HepG2 (cell line): Measurements from ENCODE around the gene INO80C. TPM values are rescaled to one million over a fixed set of nuclear protein-coding genes. Genes with fewer than 3 reads are reported as not detected.

Source experiments
- ARID2 ChIP-seq: sonication (generic); formaldehyde crosslinking; IDR thresholded peaks from 2 replicates; pipeline ENCODE4 v1.8.1; 2022; ENCODE audit warnings: mild to moderate bottlenecking, missing genetic modification reagents, borderline replicate concordance
- CREB3 ChIP-seq: sonication (generic); formaldehyde crosslinking; IDR thresholded peaks from 2 replicates; pipeline ENCODE4 v1.5.0; 2020; ENCODE audit warnings: missing genetic modification reagents
- ESRRA ChIP-seq: sonication (generic); formaldehyde crosslinking; IDR thresholded peaks from 2 replicates; pipeline ENCODE4 v1.5.1; 2020; ENCODE audit warnings: mild to moderate bottlenecking, low read depth, missing genetic modification reagents
- FOXP1 ChIP-seq, 2 experiments: fragments of 450-650 bp in 1 of 2; IDR thresholded peaks; 2 replicates each; pipeline ENCODE4 v1.6.1; 2017 to 2018; ENCODE audit warnings: antibody characterized with exemption in 1 of 2
- KLF11 ChIP-seq: IDR thresholded peaks from 2 replicates; pipeline ENCODE4 v1.6.1; 2016; ENCODE audit warnings: missing compliant biosample characterization
- NCOA1 ChIP-seq: sonication (generic); formaldehyde crosslinking; IDR thresholded peaks from 2 replicates; pipeline ENCODE4 v1.9.0; 2021; ENCODE audit warnings: missing genetic modification reagents
- NFYB ChIP-seq: sonication (generic); formaldehyde crosslinking; IDR thresholded peaks from 2 replicates; pipeline ENCODE4 v1.4.0; 2020; ENCODE audit warnings: missing genetic modification reagents
- RFX3 ChIP-seq: IDR thresholded peaks from 2 replicates; pipeline ENCODE4 v1.6.1; 2016; ENCODE audit warnings: missing biosample characterization, missing genetic modification reagents
- STAT6 ChIP-seq: sonication (generic); formaldehyde crosslinking; IDR thresholded peaks from 2 replicates; pipeline ENCODE4 v1.4.0; 2020; ENCODE audit warnings: missing genetic modification reagents, mild to moderate bottlenecking, borderline replicate concordance
- TEAD2 ChIP-seq: sonication (generic); formaldehyde crosslinking; IDR thresholded peaks from 2 replicates; pipeline ENCODE4 v1.9.0; 2021; ENCODE audit warnings: missing genetic modification reagents
- THYN1 ChIP-seq: sonication (generic); formaldehyde crosslinking; IDR thresholded peaks from 2 replicates; pipeline ENCODE4 v1.8.1; 2023; ENCODE audit warnings: low read depth, mild to moderate bottlenecking, moderate library complexity, missing genetic modification reagents, borderline replicate concordance
- ZBTB46 ChIP-seq: sonication (generic); formaldehyde crosslinking; IDR thresholded peaks from 2 replicates; pipeline ENCODE4 v1.4.0; 2020; ENCODE audit warnings: mild to moderate bottlenecking, missing genetic modification reagents, borderline replicate concordance
- ZKSCAN1 ChIP-seq: fragments of 150-350 bp; IDR thresholded peaks from 2 replicates; pipeline ENCODE4 v1.6.1; 2014; ENCODE audit warnings: low read length
- ZNF276 ChIP-seq: sonication (generic); formaldehyde crosslinking; IDR thresholded peaks from 2 replicates; pipeline ENCODE4 v1.4.0; 2020; ENCODE audit warnings: mild to moderate bottlenecking, low read depth, missing genetic modification reagents
- ZNF576 ChIP-seq: sonication (generic); formaldehyde crosslinking; IDR thresholded peaks from 2 replicates; pipeline ENCODE4 v1.4.0; 2020; ENCODE audit warnings: mild to moderate bottlenecking, missing genetic modification reagents
- ZNF598 ChIP-seq: sonication (generic); formaldehyde crosslinking; IDR thresholded peaks from 2 replicates; pipeline ENCODE4 v1.5.1; 2020; ENCODE audit warnings: mild to moderate bottlenecking, missing genetic modification reagents, borderline replicate concordance
- ZNF619 ChIP-seq: sonication (generic); formaldehyde crosslinking; IDR thresholded peaks from 2 replicates; pipeline ENCODE4 v1.4.0; 2020; ENCODE audit warnings: mild to moderate bottlenecking, missing genetic modification reagents
- ZNF781 ChIP-seq: sonication (generic); formaldehyde crosslinking; IDR thresholded peaks from 2 replicates; pipeline ENCODE4 v1.5.1; 2020; ENCODE audit warnings: borderline replicate concordance, mild to moderate bottlenecking, missing genetic modification reagents; ENCODE audit errors: not compliant biosample characterization
- polyA plus RNA-seq, 8 experiments: library from polyadenylated mRNA; depleted of rRNA in 3 of 8; stranded (reverse) in 7 of 8; unstranded in 1 of 8; fragments of >200 nt; fragmentation: Illumina TruSeq in 4 of 8; extraction: Trizol in 4 of 8; gene quantifications; 2 replicates each; pipeline versions ENCODE4 v1.2.1 to v1.2.3, GENCODE V29; 2011 to 2016; ENCODE audit warnings: low read depth in 4 of 8, missing spikeins in 1 of 8, mixed read lengths in 1 of 8; ENCODE audit not compliant: insufficient read depth in 1 of 8
- total RNA-seq, 5 experiments: library from RNA; depleted of rRNA; stranded (reverse); fragments of >200 nt; fragmentation: Illumina TruSeq; extraction: Trizol; gene quantifications; 2 replicates each; pipeline ENCODE4 v1.2.3, GENCODE V29; 2016; ENCODE audit warnings: low read depth in 1 of 5

INO80C gene
- total and polyA plus RNA-seq, 2 of the 13 experiments (the other 11 are each of a cell fraction or from before 2014, with no cell fraction given): 8.2 to 15.4 TPM

GRCh38 chr18:35497370-35498197, at the start of gene INO80C (continued):
- TF ChIP-seq TEAD2 (CRISPR knock-in tag): no peak
- TF ChIP-seq ZNF276 (CRISPR knock-in tag): peak; percentile 30; the same call in 1 of the 2 replicates
- 0 out of 2 replicates have a peak, but pooled peaks have one; percentile 38 for TF ChIP-seq CREB3 (CRISPR knock-in tag)
- TF ChIP-seq ZNF598: peak; percentile 92; the same call in 1 of the 2 replicates
- no peak for TF ChIP-seq RFX3 (CRISPR knock-in tag)
- no peak for TF ChIP-seq ZNF576 (CRISPR knock-in tag)
- TF ChIP-seq ZNF781 (CRISPR knock-in tag): peak; percentile 68
- no peak for TF ChIP-seq NFYB (CRISPR knock-in tag)
- TF ChIP-seq KLF11 (CRISPR knock-in tag): 0 out of 2 replicates have a peak, but pooled peaks have one; percentile 54
- TF ChIP-seq THYN1: no peak
- TF ChIP-seq ARID2: no peak
- no peak for TF ChIP-seq ZBTB46 (CRISPR knock-in tag)
- TF ChIP-seq FOXP1 (IDR thresholded peaks at IDR 0.05): no peak
- peak; percentile 56; the same call in 1 of the 2 replicates for TF ChIP-seq FOXP1 (CRISPR knock-in tag; IDR thresholded peaks at IDR 0.05)
- TF ChIP-seq ZNF619 (CRISPR knock-in tag): peak; percentile 89
- TF ChIP-seq ESRRA (CRISPR knock-in tag): no peak; the same call in 1 of the 2 replicates
- TF ChIP-seq STAT6 (CRISPR knock-in tag): peak; percentile 89; the same call in 1 of the 2 replicates
- peak; percentile 33; the same call in 1 of the 2 replicates for TF ChIP-seq ZKSCAN1
- no peak for TF ChIP-seq NCOA1
